Mesendoderm (in vitro differentiated cells): ENCODE measurements around the gene ST3GAL2.

ENCODE experiments used
- DNase-seq: peaks from one replicate; pipeline ENCODE4 v3.0.0; 2013
- H2AK5ac ChIP-seq: 2 replicates; pipeline ENCODE4 v1.6.1; 2013; ENCODE audit warnings: low read length, inconsistent platforms
- H2BK120ac ChIP-seq: 2 replicates; pipeline ENCODE4 v1.6.1; 2013; ENCODE audit warnings: low read depth, mild to moderate bottlenecking, low read length, moderate library complexity, mixed read lengths
- H2BK15ac ChIP-seq: replicated peaks from 2 replicates; pipeline ENCODE4 v1.6.1; 2013; ENCODE audit warnings: low read depth, mild to moderate bottlenecking, moderate library complexity
- H2BK5ac ChIP-seq: 2 replicates; pipeline ENCODE4 v1.6.1; 2013; ENCODE audit warnings: low read length, inconsistent platforms
- H3K18ac ChIP-seq: 2 replicates; pipeline ENCODE4 v1.6.1; 2013; ENCODE audit warnings: mild to moderate bottlenecking, low read length, mixed read lengths
- H3K23ac ChIP-seq: one replicate; pipeline ENCODE4 v1.6.1; 2013; ENCODE audit warnings: low read length
- H3K27ac ChIP-seq: 2 replicates; pipeline ENCODE4 v1.5.1; 2013; ENCODE audit warnings: low read depth, mild to moderate bottlenecking, inconsistent platforms, low read length, moderate library complexity
- H3K27me3 ChIP-seq: 2 replicates; pipeline ENCODE4 v1.6.1; 2013; ENCODE audit warnings: low read length, control low read depth, mild to moderate bottlenecking, inconsistent platforms; ENCODE audit not compliant: insufficient read depth, poor library complexity
- H3K36me3 ChIP-seq: 2 replicates; pipeline ENCODE4 v1.6.1; 2013; ENCODE audit warnings: low read length, inconsistent platforms; ENCODE audit not compliant: control insufficient read depth, insufficient read depth
- H3K4ac ChIP-seq: one replicate; pipeline ENCODE4 v1.6.1; 2013; ENCODE audit warnings: low read depth, mild to moderate bottlenecking, low read length, moderate library complexity
- H3K4me1 ChIP-seq: 2 replicates; pipeline ENCODE4 v1.6.1; 2013; ENCODE audit warnings: low read depth, low read length, inconsistent platforms; ENCODE audit not compliant: control insufficient read depth
- H3K4me2 ChIP-seq: 2 replicates; pipeline ENCODE4 v1.6.1; 2013; ENCODE audit warnings: low read length
- H3K4me3 ChIP-seq: 2 replicates; pipeline ENCODE4 v1.5.1; 2013; ENCODE audit warnings: mild to moderate bottlenecking, low read length
- H3K56ac ChIP-seq: one replicate; pipeline ENCODE4 v1.6.1; 2013; ENCODE audit warnings: low read length
- H3K79me1 ChIP-seq: 2 replicates; pipeline ENCODE4 v1.6.1; 2013; ENCODE audit warnings: low read length, inconsistent platforms
- H3K79me2 ChIP-seq: 2 replicates; pipeline ENCODE4 v1.6.1; 2013; ENCODE audit warnings: mild to moderate bottlenecking, low read length; ENCODE audit not compliant: control insufficient read depth, insufficient read depth
- H3K9ac ChIP-seq: 2 replicates; pipeline ENCODE4 v1.6.1; 2013; ENCODE audit warnings: low read length, inconsistent platforms
- H4K5ac ChIP-seq: one replicate; pipeline ENCODE4 v1.6.1; 2013; ENCODE audit warnings: low read length
- H4K8ac ChIP-seq: one replicate; pipeline ENCODE4 v1.6.1; 2013; ENCODE audit warnings: low read depth, mild to moderate bottlenecking, control low read depth, low read length, moderate library complexity
- WGBS: extraction: QIAGEN DNeasy Blood & Tissue Kit; methylation state at CpG from one replicate; pipeline ENCODE4 v1.1.7; 2013; ENCODE audit warnings: low lambda C conversion rate, missing lambda C conversion rate; ENCODE audit not compliant: insufficient coverage; ENCODE audit errors: extremely low coverage; 5-methylcytosine and 5-hydroxymethylcytosine counted together

Gene ST3GAL2

GRCh38 chr16:70378869-70379493 is 59.9 kb downstream of the ST3GAL2 start:
- H3K56ac ChIP-seq, result peak overlapping the region; percentile 42
- H3K4me3 ChIP-seq, result no peak overlapping the region
- H3K4me1 ChIP-seq, result no peaks in the 10 kb centered on the region
- peaks cover 5% of the 10 kb centered on the region for H3K79me2 ChIP-seq
- no peak overlapping the region for H4K5ac ChIP-seq
- WGBS, result no CpG with 5 or more reads among the region's 13 CpGs
- H2BK15ac ChIP-seq, result no peak overlapping the region
- H3K18ac ChIP-seq, result no peak overlapping the region
- H2AK5ac ChIP-seq, result no peak overlapping the region
- no peak overlapping the region for H3K23ac ChIP-seq
- H3K4me2 ChIP-seq, result no peak overlapping the region
- H3K4ac ChIP-seq, result no peak overlapping the region
- H2BK120ac ChIP-seq, result no peak overlapping the region
- no peaks in the 10 kb centered on the region for H3K36me3 ChIP-seq
- H4K8ac ChIP-seq, result no peak overlapping the region
- no peak overlapping the region for H2BK5ac ChIP-seq
- no peak overlapping the region for H3K9ac ChIP-seq
- no peaks in the 10 kb centered on the region for H3K27me3 ChIP-seq
- no peak for DNase-seq
- H3K79me1 ChIP-seq, result peaks cover 3% of the 10 kb centered on the region
- peak overlapping the region; percentile 41 for H3K27ac ChIP-seq

GRCh38 chr16:70377782-70378181 is 61.1 kb downstream of the ST3GAL2 start:
- no peak overlapping the region for H3K23ac ChIP-seq
- DNase-seq, result no peak
- H2BK120ac ChIP-seq, result no peak overlapping the region
- no peaks in the 10 kb centered on the region for H3K27me3 ChIP-seq
- H3K27ac ChIP-seq, result no peak overlapping the region
- no peak overlapping the region for H3K56ac ChIP-seq
- no peak overlapping the region for H4K8ac ChIP-seq
- no peaks in the 10 kb centered on the region for H3K4me1 ChIP-seq
- no peak overlapping the region for H3K4me2 ChIP-seq
- no peak overlapping the region for H4K5ac ChIP-seq
- H2AK5ac ChIP-seq, result no peak overlapping the region
- H3K36me3 ChIP-seq, result peaks cover 1% of the 10 kb centered on the region
- H2BK5ac ChIP-seq, result no peak overlapping the region
- no peak overlapping the region for H3K18ac ChIP-seq
- H3K79me1 ChIP-seq, result peaks cover 3% of the 10 kb centered on the region
- peaks cover 5% of the 10 kb centered on the region for H3K79me2 ChIP-seq
- no peak overlapping the region for H3K4ac ChIP-seq
- no peak overlapping the region for H3K9ac ChIP-seq
- WGBS, result no CpG with 5 or more reads among the region's 2 CpGs
- H2BK15ac ChIP-seq, result no peak overlapping the region
- no peak overlapping the region for H3K4me3 ChIP-seq

- H3K4ac ChIP-seq, result no peak overlapping the region
- no peak overlapping the region for H3K56ac ChIP-seq
- H3K23ac ChIP-seq, result no peak overlapping the region
- H2BK120ac ChIP-seq, result no peak overlapping the region
- DNase-seq, result peak; percentile 32
- peaks cover 10% of the 10 kb centered on the region for H3K36me3 ChIP-seq
- no peak overlapping the region for H3K4me2 ChIP-seq
- no peak overlapping the region for H3K27ac ChIP-seq
- H3K79me2 ChIP-seq, result peaks cover 5% of the 10 kb centered on the region
- H2BK5ac ChIP-seq, result no peak overlapping the region
- H3K4me3 ChIP-seq, result no peak overlapping the region
- H4K8ac ChIP-seq, result no peak overlapping the region
- WGBS, result no CpG with 5 or more reads among the region's 16 CpGs
- H4K5ac ChIP-seq, result no peak overlapping the region
- no peak overlapping the region for H3K9ac ChIP-seq
- peaks cover 3% of the 10 kb centered on the region for H3K79me1 ChIP-seq
- no peak overlapping the region for H2AK5ac ChIP-seq
- no peak overlapping the region for H3K18ac ChIP-seq
- H2BK15ac ChIP-seq, result no peak overlapping the region
- H3K27me3 ChIP-seq, result no peaks in the 10 kb centered on the region
- no peaks in the 10 kb centered on the region for H3K4me1 ChIP-seq
These were observed 63.0 kb downstream of the ST3GAL2 start for GRCh38 chr16:70375636-70376611.

GRCh38 chr16:70374213-70374612 is 64.7 kb downstream of the ST3GAL2 start:
- no CpG with 5 or more reads among the region's 8 CpGs for WGBS

GRCh38 chr16:70372921-70373728 is 65.8 kb downstream of the ST3GAL2 start:
- no peak overlapping the region for H3K4ac ChIP-seq
- peak; percentile 28 for DNase-seq
- no peak overlapping the region for H3K56ac ChIP-seq
- WGBS, result no CpG with 5 or more reads among the region's 22 CpGs
- H4K8ac ChIP-seq, result no peak overlapping the region
- peaks cover 14% of the 10 kb centered on the region for H3K36me3 ChIP-seq
- H3K27ac ChIP-seq, result no peak overlapping the region
- H2BK120ac ChIP-seq, result no peak overlapping the region
- no peak overlapping the region for H3K9ac ChIP-seq
- H3K4me3 ChIP-seq, result no peak overlapping the region
- H4K5ac ChIP-seq, result no peak overlapping the region
- no peaks in the 10 kb centered on the region for H3K27me3 ChIP-seq
- H3K79me1 ChIP-seq, result no peaks in the 10 kb centered on the region
- H3K18ac ChIP-seq, result no peak overlapping the region
- no peak overlapping the region for H2AK5ac ChIP-seq
- no peak overlapping the region for H2BK5ac ChIP-seq
- no peak overlapping the region for H3K23ac ChIP-seq
- no peaks in the 10 kb centered on the region for H3K4me1 ChIP-seq
- no peaks in the 10 kb centered on the region for H3K79me2 ChIP-seq
- H3K4me2 ChIP-seq, result no peak overlapping the region
- no peak overlapping the region for H2BK15ac ChIP-seq

More at GRCh38 chr16:70374213-70374612, 64.7 kb downstream of the ST3GAL2 start:
- H3K36me3 ChIP-seq, result peaks cover 14% of the 10 kb centered on the region
- H3K27ac ChIP-seq, result no peak overlapping the region
- H3K79me2 ChIP-seq, result peaks cover 1% of the 10 kb centered on the region
- H3K4ac ChIP-seq, result no peak overlapping the region
- no peak overlapping the region for H2BK5ac ChIP-seq
- no peaks in the 10 kb centered on the region for H3K4me1 ChIP-seq
- H3K79me1 ChIP-seq, result peaks cover 1% of the 10 kb centered on the region
- H3K9ac ChIP-seq, result no peak overlapping the region
- H3K18ac ChIP-seq, result no peak overlapping the region
- no peak overlapping the region for H2BK15ac ChIP-seq
- H3K4me3 ChIP-seq, result no peak overlapping the region
- no peak for DNase-seq
- no peak overlapping the region for H4K5ac ChIP-seq
- H4K8ac ChIP-seq, result no peak overlapping the region
- H3K27me3 ChIP-seq, result no peaks in the 10 kb centered on the region
- no peak overlapping the region for H3K56ac ChIP-seq
- no peak overlapping the region for H2AK5ac ChIP-seq
- H3K4me2 ChIP-seq, result no peak overlapping the region
- H3K23ac ChIP-seq, result no peak overlapping the region
- no peak overlapping the region for H2BK120ac ChIP-seq
